Subcutaneous adipose tissue (tissue), 4 donors: ENCODE results near the gene UMODL1. TPM values are rescaled to one million over a fixed set of nuclear protein-coding genes. Genes with fewer than 3 reads are reported as not detected.

Experiments used
- total RNA-seq, 4 donors: library from RNA; depleted of rRNA; stranded (reverse); fragments of >200 nt; gene quantifications; one replicate each; pipeline ENCODE4 v1.1.0, GENCODE V29; 2016
- TF ChIP-seq, protein P1 (sequence below): fragments of 450-650 bp; IDR thresholded peaks from one replicate; pipeline ENCODE4 v1.5.1; 2016; ENCODE audit warnings: low read depth, mild to moderate bottlenecking, control low read depth, antibody characterized with exemption, moderate library complexity

The UMODL1 gene, protein sequence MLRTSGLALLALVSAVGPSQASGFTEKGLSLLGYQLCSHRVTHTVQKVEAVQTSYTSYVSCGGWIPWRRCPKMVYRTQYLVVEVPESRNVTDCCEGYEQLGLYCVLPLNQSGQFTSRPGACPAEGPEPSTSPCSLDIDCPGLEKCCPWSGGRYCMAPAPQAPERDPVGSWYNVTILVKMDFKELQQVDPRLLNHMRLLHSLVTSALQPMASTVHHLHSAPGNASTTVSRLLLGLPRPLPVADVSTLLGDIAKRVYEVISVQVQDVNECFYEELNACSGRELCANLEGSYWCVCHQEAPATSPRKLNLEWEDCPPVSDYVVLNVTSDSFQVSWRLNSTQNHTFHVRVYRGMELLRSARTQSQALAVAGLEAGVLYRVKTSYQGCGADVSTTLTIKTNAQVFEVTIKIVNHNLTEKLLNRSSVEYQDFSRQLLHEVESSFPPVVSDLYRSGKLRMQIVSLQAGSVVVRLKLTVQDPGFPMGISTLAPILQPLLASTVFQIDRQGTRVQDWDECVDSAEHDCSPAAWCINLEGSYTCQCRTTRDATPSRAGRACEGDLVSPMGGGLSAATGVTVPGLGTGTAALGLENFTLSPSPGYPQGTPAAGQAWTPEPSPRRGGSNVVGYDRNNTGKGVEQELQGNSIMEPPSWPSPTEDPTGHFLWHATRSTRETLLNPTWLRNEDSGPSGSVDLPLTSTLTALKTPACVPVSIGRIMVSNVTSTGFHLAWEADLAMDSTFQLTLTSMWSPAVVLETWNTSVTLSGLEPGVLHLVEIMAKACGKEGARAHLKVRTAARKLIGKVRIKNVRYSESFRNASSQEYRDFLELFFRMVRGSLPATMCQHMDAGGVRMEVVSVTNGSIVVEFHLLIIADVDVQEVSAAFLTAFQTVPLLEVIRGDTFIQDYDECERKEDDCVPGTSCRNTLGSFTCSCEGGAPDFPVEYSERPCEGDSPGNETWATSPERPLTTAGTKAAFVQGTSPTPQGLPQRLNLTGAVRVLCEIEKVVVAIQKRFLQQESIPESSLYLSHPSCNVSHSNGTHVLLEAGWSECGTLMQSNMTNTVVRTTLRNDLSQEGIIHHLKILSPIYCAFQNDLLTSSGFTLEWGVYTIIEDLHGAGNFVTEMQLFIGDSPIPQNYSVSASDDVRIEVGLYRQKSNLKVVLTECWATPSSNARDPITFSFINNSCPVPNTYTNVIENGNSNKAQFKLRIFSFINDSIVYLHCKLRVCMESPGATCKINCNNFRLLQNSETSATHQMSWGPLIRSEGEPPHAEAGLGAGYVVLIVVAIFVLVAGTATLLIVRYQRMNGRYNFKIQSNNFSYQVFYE
- total RNA-seq = under 1 TPM in 2 of 4 donors, not detected in 2; 0.17 to 0.19 TPM

GRCh38 chr21:42071146-42071737 lies at the start of gene UMODL1:
UMODL1 (plus strand) TSS chr21:42071317; CDS start chr21:42071317, 0 bp downstream.
- TF ChIP-seq, protein P1, sequence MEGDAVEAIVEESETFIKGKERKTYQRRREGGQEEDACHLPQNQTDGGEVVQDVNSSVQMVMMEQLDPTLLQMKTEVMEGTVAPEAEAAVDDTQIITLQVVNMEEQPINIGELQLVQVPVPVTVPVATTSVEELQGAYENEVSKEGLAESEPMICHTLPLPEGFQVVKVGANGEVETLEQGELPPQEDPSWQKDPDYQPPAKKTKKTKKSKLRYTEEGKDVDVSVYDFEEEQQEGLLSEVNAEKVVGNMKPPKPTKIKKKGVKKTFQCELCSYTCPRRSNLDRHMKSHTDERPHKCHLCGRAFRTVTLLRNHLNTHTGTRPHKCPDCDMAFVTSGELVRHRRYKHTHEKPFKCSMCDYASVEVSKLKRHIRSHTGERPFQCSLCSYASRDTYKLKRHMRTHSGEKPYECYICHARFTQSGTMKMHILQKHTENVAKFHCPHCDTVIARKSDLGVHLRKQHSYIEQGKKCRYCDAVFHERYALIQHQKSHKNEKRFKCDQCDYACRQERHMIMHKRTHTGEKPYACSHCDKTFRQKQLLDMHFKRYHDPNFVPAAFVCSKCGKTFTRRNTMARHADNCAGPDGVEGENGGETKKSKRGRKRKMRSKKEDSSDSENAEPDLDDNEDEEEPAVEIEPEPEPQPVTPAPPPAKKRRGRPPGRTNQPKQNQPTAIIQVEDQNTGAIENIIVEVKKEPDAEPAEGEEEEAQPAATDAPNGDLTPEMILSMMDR = no peak

- TF ChIP-seq, protein P1 = no peak
These were observed 49.6 kb upstream of the UMODL1 start for GRCh38 chr21:42021371-42022090.

DNA sequence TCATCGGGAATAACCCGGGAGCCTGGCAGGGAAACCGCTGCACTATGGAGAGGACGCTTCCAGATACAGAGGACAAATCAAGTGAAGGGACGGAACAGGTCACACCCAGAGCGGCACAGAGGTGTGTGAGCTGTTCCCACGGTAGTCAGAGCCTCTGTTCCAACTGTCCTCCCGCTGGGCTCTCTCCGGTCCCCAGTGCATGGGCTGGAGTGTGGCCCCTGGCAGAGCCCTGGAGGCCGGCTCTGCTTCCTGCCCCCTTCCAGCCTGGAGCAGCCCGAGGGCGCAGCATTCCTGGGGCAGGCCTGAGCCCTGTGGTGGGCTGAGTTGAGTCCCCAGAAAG lies 49.1 kb upstream of the UMODL1 start:
- TF ChIP-seq, protein P1 = no peak

- TF ChIP-seq, protein P1 = no peak
These were observed 48.2 kb upstream of the UMODL1 start for GRCh38 chr21:42022906-42023305.

GRCh38 chr21:42025376-42026081 lies 45.6 kb upstream of the UMODL1 start:
- TF ChIP-seq, protein P1 = no peak

- TF ChIP-seq, protein P1 = no peak
These were observed 45.1 kb upstream of the UMODL1 start for GRCh38 chr21:42026082-42026435.
